GM18519 (cell line): ENCODE results near the gene RAB20.
"Not testable (repeated sequence)": the region's sequence is repeated elsewhere in the genome, so short reads cannot be mapped to it uniquely, and the experiment has no call there.

Experiments used
- ATAC-seq: cut with Tn5 transposase; IDR thresholded peaks from one replicate; pipeline ENCODE4 v1.9.1; 2021; ENCODE audit warnings: mild to moderate bottlenecking, moderate library complexity; ENCODE audit not compliant: unreplicated experiment, low FRiP score

Gene RAB20

DNA sequence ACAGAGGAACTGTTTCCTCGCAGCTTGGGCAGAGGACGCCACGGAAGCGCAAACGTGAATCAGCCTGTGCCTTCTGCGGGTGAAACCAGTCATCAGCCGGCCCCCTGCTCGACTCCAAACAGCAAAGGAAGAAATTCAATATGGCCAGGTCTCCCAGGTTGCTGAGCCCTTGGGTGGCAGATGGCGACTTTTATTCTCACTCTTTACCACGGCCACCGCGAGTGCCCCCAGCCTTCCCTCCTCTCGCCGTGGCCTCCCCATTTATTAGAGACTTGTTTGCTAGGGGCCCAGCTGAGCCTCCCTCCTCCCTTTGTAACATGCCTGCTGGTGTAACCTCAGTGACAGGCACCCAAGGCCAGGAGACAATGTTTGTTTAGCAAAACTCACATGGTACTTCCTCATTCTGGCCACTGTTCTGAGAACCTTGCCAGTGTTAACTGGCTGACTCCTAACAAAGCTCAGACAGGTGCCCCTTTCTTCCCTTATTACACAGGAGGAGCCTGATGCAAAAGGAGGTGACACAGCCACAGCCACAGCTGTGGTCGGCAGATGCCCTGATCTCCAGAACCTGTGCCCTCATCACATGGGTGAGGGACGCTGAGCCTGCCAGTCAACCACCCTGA lies 5.8 kb downstream of the RAB20 start:
- ATAC-seq = no peak

DNA sequence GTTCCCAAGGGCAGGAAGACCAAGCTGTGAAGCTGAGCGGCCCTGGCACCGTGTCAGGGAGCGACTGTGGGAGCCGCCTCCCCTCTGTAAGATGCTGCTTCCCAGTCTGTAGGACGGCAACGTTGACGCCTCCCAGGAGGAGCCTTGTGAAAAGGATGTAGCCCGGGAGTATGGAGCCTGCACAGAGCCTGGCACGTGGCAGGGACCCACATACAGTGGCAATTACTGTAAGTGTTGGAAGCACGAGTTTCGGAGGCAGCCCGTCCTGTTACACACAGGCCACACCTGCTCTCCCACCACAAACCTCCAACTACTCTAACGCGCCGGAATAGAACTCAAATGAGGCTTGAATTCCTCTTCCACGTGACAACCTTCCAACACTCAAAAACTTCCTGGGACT lies 6.6 kb downstream of the RAB20 start:
- no peak for ATAC-seq

DNA sequence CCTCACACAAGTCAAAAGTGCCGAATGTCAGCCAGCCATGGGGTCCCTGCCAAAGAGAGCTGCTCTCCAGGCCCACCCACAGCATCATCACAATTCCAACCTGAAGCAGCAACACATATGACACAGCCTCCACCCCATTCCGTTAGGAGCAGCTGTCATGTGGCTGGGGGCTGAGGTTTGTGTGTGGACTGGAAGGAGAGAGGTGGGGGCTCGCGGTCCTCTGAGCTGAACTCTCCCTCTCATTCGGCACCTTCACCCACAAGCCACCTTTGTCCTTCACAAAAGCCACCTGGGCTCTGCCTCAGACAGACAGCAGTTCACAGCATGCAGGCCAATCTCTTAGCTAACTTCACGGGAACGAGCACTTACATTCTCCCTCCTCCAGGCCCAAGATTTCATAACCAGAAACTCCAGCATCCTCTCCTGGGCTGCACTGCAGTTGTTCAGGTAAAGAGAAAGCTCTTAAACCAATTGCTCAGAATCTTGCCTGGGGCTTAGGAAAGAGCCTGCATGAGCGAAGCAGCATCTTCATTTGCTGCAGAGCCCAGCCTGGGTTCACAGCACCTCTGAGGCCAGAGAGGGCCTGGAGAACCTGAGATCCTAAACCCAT lies 7.2 kb downstream of the RAB20 start:
- ATAC-seq = no peak

DNA sequence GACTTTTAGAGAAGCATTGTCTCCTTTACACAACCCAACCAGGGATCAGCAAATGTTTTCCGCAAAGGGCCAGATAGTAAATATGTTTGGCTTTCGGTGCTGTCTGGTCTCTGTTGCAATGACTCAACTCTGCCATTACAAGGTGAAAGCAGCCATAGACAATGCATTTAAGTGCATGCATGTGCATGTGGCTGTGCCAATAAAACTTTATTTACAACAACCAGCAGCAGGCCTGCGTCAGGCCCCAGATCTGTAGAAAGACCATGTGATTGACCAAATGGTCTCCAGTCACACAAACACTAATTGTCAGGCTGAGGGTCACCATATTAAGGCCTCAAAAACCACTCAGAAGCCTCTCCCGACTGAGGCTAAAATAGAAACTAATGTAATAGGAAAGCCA lies 8.1 kb downstream of the RAB20 start:
- no peak for ATAC-seq

DNA sequence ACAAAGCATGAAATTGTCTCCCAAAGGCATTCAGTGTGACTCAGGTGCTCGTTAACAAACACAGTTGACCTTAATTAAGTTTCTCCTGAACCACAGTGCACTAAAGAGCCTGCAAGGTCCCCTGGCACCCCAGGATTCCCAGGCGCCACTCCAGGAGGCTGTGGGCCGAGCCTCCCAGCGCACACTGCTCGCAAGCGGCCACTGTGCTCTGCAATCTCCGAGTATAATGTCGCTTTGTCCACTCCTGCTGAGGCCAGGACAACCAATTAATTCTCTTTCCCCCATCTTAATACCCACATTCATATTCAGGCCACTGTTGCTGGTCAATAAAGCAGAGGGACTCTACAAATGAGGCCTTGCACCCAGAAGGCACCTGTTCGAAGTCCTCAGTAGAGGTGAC lies 8.8 kb downstream of the RAB20 start:
- ATAC-seq = no peak

DNA sequence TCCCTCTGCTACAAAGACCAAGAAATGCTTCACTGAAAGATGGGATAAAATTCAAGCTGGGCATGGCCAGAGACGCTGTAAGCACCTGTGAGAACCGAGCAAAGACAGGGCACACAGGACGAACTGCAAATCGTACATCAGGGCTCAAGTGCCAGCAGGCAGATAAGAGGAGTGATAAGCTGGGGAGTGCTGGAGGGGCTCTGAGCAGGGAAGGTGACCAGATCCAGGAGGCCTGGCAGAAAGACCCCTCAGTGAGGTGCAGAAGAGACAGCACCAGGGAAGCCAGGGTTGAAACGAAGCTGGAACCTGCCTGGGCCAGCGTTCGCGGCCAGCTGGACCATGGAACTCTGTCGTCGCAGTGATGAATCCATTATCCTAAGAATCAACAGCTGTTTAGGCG lies 10.2 kb downstream of the RAB20 start:
- ATAC-seq = no peak

DNA sequence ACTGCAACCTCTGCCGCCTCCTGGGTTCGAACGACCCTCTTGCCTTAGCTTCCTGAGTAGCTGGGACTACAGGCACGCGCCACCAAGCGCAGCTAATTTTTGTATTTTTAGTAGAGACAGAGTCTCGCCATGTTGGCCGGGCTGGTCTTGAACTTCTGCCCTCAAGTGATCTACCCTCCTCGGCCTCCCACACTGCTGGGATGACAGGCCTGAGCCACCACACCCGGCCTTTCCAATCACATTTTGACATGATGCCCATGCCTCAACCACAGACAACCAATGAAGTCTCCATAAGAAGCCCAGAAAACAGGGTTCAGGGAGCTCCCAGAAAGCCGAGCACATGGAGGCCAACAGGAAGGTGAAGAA lies 11.7 kb downstream of the RAB20 start:
- ATAC-seq = no peak

DNA sequence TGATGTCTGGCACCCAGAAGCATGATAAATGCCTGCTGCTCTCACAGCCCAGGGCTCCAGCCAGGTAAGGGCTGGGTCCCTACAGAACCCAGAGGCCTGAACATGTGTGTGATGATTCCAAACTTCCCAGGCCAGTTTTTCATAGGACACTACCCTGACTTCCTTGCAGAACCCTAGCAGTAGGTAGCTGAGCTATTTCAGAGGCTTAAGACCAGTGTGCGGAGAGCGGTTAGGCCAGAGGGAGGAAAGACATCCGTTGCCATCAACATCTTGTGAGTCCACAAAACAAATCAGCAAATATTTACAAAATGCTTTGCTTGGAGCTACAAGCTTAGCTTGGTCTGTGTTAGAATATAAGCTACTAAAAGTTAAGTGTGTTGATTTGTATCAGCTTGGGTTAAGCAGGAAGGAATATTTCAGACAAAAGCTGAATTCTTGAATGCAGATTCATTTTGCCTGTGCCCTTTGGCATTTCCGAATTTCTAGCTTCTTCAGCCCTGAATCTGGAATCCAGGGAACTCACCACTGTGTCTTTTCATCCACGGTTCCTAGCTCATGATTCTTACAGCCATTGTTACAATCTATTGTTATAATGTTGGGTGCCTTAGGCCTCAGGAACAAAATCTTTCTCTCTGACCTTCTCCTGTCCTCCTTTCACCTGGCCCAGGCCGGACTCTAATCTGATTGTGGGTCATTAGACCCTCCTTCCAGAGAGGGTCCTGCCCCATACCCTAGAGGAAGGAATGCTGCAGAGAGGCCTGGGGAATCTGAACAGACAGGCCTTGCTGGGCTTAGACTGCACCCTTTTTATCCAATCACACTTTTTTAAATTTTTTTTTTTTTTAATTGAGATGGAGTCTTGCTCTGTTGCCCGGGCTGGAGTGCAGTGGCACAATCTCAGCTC lies 12.4 kb downstream of the RAB20 start:
- no peak for ATAC-seq

DNA sequence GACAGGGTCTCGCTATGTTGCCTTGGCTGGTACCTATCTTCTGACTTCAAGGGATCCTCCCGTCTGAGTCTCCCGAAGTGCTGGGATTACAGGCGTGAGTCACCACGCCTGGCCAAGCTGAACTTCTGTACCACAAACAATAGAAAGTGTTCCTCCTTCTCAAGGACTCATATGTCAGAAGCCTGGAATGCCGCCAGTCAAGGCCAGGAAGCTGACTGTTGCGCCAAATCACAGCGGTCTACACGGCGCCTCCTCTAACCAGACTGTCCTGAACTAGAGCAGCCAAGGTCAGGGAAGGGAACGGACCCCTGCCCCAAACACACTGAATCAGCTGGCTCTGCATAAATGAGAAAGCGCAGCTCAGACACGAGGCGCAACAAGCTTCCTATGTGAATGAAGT lies 14.6 kb downstream of the RAB20 start:
- ATAC-seq = no peak

DNA sequence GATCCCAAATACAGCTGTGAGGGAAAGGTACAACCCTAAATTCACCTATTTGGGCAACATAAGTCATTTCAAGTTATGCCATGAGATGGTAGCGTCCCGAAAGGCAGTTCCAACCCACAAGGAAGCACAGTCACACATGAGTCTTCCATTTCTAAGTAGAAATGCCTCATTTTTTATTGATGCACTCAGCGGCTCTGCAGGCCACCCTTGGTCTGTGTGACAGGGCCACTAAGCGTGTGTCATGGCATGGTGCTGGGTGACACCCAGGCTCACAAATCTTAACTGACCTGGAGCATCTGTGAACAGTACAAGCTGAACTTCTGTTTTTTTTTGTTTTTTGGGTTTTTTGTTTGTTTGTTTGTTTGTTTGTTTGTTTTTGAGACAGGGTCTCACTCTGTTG lies 15.1 kb downstream of the RAB20 start:
- no peak for ATAC-seq

DNA sequence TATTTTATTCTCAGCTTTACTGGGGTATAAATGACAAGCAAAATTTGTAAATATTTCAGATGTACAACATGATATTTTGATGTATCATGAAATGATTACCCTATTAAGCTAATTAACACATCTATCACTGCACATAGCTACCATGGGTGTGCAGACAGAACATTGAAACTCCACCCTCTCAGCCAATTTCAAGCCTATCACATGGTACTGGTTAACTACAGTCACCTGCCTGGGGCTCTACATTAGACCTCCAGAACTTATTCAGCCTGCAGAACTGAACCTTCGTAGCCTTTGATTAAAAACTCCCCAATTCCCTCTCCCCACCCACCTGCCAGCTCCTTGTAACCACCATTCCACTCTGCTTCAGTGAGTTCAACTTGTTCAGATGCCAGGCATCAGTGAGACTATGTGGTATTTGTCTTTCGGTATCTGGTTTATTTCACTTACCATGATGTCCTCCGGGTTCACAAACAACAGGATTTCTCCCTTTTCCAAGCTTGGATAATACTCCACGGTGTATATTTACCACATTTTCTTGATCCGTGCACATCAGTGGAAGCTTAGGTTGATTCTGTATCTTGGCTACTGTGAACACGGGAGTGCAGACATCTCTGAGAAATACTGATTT lies 19.2 kb downstream of the RAB20 start:
- ATAC-seq = no peak

DNA sequence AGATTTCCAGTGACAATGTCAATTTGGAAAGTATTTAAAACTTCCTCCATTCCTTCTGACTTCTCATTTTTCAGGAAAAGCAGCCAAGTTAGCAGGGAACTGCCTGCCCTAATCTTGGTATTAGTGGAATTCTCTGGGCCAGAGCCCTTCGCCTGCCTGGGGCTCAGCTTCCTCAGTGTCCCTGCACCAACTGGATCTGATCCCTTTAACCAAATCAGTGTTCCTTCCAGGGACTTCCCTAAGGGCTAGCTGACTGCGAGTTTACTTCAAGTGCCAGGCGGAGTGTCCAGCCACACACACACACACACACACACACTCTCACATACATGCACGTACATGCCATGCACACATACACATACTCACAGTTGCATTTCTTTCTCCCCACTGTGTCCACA lies 20.0 kb downstream of the RAB20 start:
- ATAC-seq = no peak

DNA sequence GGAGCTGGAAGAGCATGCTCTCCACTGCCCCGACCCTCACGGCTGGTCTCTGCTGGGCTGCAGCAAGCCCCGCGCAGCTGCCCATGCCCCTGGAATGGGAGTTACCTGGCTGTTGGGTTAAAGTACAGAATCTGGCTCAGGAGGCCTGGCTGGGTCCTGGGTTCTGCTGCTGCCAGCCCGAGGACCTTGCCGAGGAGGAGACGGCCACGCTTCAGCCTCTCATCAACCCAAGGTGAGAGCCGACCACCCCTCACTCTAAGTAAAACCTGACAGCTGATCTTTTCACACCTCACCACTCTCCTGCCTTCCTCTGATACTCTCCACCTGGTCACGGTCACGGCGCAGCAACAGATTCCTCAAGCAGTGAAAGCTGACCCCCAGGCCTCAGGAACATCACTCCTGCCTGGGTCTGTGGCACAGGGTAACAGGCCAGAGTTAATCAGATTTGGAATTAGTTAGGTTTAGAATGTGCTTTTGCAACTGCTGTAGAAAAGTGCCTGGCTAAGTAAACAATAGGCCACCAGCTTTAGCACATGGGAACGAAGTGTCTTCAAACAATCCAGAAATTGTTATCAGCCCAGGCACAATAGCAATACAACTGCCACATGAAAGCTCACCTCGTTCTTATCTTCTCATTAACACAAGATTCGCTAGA lies 20.5 kb downstream of the RAB20 start:
- ATAC-seq = no peak

DNA sequence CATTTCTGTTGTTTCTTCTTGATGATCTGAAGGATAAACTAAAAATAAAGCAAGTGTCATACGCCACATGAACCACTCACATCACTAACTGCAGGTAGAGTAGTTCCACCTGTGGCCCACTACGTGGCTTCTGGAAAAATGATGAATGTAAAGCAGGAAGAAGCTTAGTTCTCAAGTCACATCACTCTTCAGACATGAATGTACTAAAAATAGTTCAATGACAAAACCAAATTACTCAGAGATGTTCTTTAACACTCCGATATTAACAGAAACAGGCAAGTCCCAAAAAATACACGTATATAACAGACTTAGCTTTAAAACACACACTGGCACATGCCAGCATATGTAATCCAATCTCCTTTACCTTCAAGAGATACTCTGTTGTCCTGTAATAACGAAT lies 21.6 kb downstream of the RAB20 start:
- no peak for ATAC-seq

DNA sequence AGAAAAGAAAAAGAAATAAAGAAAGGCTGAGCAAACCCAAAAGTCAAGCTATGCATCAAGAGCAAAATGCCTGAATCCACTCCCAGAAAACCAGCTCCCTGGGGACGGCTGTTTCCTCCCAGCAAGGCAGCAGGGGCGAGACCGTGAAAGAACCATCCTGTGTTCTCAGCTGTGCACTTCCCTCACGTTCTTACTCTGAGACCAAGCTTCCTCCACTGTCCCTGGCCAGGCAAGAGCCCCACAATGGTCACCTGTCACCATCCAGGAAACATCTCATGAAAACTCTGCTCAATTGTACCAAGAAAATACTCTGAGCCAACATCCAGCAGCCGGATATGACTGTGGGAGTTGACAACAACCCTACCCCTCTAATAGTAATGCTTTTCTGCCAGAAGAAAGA lies 22.9 kb downstream of the RAB20 start:
- ATAC-seq = no peak

DNA sequence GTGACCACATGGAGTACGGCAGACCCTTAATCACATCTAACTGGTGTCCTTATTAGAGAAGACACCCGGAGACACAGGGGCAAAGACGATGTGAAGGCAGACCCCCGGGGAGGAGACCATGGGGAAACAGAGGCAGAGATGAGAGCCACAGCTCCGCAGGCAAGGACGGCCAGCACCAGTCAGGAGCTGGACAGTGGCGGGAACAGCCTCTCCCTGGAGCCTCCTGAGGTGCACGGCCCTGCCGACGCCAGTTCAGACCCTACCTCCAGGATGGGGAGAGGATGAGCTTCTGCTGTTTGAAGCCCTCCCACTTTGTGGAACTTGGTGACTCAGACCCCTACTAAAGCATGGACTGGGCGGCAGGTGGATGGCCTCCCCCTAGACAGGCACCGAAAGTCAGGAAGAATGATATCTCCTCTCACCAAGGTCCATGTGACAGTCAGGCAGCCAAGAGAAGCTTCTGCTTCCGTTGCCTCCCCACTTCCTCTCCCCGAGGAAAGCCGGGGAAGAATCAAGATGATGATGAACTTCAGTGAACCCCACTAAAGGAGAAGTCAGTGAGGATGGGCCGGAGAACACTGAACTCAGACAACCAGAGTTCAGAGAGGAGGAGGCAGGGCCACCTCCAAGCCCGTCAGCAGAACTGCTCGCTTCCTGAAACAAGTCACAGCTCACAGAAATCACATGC lies 25.4 kb downstream of the RAB20 start:
- no peak for ATAC-seq

DNA sequence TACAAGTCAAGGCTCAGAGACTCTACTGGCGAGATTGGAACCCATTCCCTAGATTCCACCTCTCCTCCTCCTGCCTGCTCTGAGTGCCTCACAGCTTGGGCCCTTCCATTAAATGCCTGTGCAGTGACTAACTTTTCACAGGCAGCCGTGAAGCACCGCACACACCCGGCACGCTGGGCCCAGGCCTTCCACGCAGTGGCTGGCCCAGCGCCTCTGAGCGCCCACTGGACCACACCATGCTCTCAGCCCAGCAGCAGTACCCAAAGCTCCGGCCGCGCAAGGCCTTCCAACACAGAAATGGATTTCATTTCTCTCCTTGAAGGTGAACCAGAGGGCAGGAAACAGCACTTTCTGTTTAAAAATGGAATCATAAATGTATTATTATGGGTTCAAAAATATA lies 26.0 kb downstream of the RAB20 start:
- no peak for ATAC-seq

DNA sequence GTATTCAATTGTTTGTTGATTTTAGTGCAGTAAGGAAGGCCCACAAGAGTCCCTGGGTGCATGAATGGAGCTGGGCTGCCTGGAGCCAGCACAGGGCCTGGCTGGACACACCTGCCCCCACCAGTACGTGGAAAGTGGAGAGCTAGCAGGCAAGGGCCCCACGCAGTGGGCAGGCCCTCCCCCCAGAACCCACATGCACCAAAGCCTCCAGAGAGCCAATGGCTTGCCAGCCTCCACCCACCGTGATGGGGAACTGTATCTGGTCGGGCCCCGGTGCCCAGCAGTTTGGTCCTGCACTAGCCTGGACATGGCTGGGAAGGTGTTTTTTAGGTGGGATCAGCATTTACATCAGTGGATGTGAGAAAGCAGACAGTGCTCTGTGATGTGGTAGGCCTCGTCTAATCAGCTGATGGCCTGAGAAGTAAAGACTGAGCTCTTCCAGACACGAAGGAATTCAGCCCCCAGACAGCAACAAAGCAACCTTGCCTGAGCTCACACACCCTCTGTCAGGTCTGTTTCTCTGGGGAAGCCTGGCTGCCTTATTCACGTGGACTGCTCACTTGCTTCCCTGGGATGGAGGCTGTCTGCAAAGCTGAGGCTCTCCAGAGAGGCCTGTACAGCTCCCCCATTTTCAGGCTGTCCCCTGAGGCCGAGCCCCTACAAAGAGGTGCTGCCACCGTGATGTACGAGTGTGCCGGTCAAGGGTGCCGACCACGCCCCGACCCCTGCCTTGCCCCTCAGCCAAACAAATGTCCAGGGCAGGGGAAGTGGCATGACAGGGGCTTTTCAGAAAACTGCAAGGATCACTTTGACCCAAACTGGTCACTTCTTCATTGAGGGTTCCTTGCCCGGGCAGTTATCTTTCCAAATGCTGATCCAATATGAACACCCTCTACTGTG lies 27.5 kb downstream of the RAB20 start:
- ATAC-seq = no peak

DNA sequence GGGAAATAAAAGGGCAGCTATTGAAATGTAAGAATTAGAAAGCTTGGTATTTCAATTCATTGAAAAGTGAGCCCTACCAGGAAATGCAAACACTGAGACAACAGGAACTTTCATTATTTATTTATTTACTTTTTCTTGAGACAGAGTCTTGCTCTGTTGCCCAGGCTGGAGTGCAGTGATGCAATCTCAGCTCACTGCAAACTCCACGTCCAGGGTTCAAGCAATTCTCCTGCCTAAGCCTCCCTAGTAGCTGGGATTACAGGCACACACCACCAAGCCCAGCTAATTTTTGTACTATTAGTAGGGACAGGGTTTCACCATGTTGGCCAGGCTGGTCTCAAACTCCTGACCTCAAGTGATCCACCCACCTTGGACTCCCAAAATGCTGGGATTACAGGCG lies 29.3 kb downstream of the RAB20 start:
- ATAC-seq = not testable (repeated sequence)
